Adrenal gland (tissue), 12 donors: ENCODE data around the gene SAA2. TPM values are rescaled to one million over a fixed set of nuclear protein-coding genes. Genes with fewer than 3 reads are reported as not detected.
A peak's percentile ranks its signal among the peaks of the same experiment; 100 is the strongest.
"Not testable (repeated sequence)": the region's sequence is repeated elsewhere in the genome, so short reads cannot be mapped to it uniquely, and the experiment has no call there.

Source experiments
- DNase-seq, 7 donors: peaks; one replicate each; pipeline ENCODE4 v3.0.0-alpha.2; 2019 to 2020
- H3K27ac ChIP-seq, 5 donors: fragments of 200-600 bp; sonication (generic) in 4 of 5; 1 replicate in 3 of 5; 2 replicates in 2 of 5; pipeline versions ENCODE4 v1.5.1 to v1.8.0; 2016 to 2020; ENCODE audit warnings: mild to moderate bottlenecking in 1 of 5
- H3K27me3 ChIP-seq: fragments of 200-600 bp; 2 replicates; pipeline ENCODE4 v1.8.0; 2021
- H3K36me3 ChIP-seq, 2 donors: fragments of 200-600 bp; replicated peaks in 1 of 2; 1 replicate in 1 of 2; 2 replicates in 1 of 2; pipeline versions ENCODE4 v1.5.1 to v1.8.0; 2018 to 2022
- H3K4me1 ChIP-seq, 2 donors: fragments of 200-600 bp; replicated peaks in 1 of 2; 1 replicate in 1 of 2; 2 replicates in 1 of 2; pipeline versions ENCODE4 v1.5.1 to v1.8.0; 2018 to 2021
- H3K4me3 ChIP-seq, 4 donors: fragments of 200-600 bp; sonication (generic) in 3 of 4; one replicate each; pipeline ENCODE4 v1.5.1; 2016 to 2018
- H3K9me3 ChIP-seq, 3 donors: fragments of 200-600 bp; sonication (generic) in 1 of 3; replicated peaks in 1 of 3; 1 replicate in 2 of 3; 2 replicates in 1 of 3; pipeline versions ENCODE4 v1.5.1 to v1.8.0; 2016 to 2021
- CTCF ChIP-seq, 6 experiments: fragments of 450-650 bp in 4 of 6; fragments of 200-600 bp in 2 of 6; sonication (generic) in 1 of 6; IDR thresholded peaks; 1 replicate in 5 of 6; 2 replicates in 1 of 6; pipeline versions ENCODE4 v1.5.1 to v1.8.0; 2016 to 2021; ENCODE audit warnings: antibody characterized with exemption in 6 of 6, mild to moderate bottlenecking in 2 of 6, moderate library complexity in 1 of 6
- POLR2A ChIP-seq, 2 donors: fragments of 450-650 bp; IDR thresholded peaks; one replicate each; pipeline ENCODE4 v1.6.1; 2017; ENCODE audit warnings: antibody characterized with exemption in 2 of 2, mild to moderate bottlenecking in 2 of 2, moderate library complexity in 1 of 2
- WGBS, 4 donors: extraction: QIAGEN DNeasy Blood & Tissue Kit in 2 of 4; methylation state at CpG; one replicate each; pipeline versions ENCODE4 v1.1.5 to v1.1.7; 2013 to 2017; 5-methylcytosine and 5-hydroxymethylcytosine counted together
- intact Hi-C, 2 donors: fragments of 100-400 bp; cut with DNase I; formaldehyde crosslinking; loops; one replicate each; pipeline versions ENCODE4 v1.14.1 to v1.15.0; 2022 to 2023
- polyA plus RNA-seq, 3 donors: library from polyadenylated mRNA; stranded (reverse); fragments of 200-250 nt in 2 of 3; fragments of 350-450 nt in 1 of 3; fragmentation: Illumina TruSeq in 1 of 3; extraction: RNeasy Lipid Tissue Mini Kit (QIAGEN cat#74804) in 1 of 3; gene quantifications; one replicate each; pipeline ENCODE4 v1.2.3, GENCODE V29; 2013 to 2014
- total RNA-seq, 9 donors: library from RNA; depleted of rRNA in 4 of 9; stranded (reverse); fragments of >200 nt in 4 of 9; fragments of 120-200 nt in 1 of 9; fragmentation: NEBNext Ultra II Directional in 1 of 9; extraction: Animal tissue kit (Norgen Biotek cat#: 25700) in 1 of 9; gene quantifications; one replicate each; pipeline versions ENCODE4 v1.1.0 to v1.2.4, GENCODE V29; 2013 to 2023
- donor health status: healthy with polysubstance abuse.
- donor health status: Bipolar disorder and iron deficiency.
- donor health status: DM: yes; HTN: yes; CAD: no.
- donor health status: DM: no; HTN: no; CAD: no.
- donor health status: DM: no; HTN: no; CAD: no.
- donor health status: DM: yes; HTN: yes; CAD: no.

Gene SAA2
- total and polyA plus RNA-seq, 12 donors: 0.28 to 90.3 (median 7.6) TPM

GRCh38 chr11:18264677-18265555 is 16.4 kb upstream of the SAA2 start:
- no peak overlapping the region for H3K4me3 ChIP-seq
- 48 to 67% (median 59%) methylated on average over 1 of the region's 1 CpG for WGBS, 4 donors
- TF ChIP-seq CTCF (IDR thresholded peaks at IDR 0.05) (no peak), POLR2A (IDR thresholded peaks at IDR 0.05) (no peak)
- H3K4me1 ChIP-seq: no peaks in the 10 kb centered on the region
- H3K36me3 ChIP-seq: no peaks in the 10 kb centered on the region
- no peak overlapping the region for H3K27ac ChIP-seq
- H3K27me3 ChIP-seq: no peaks in the 10 kb centered on the region
- H3K9me3 ChIP-seq: no peaks in the 10 kb centered on the region
- intact Hi-C loops: no loop called here
- peak in 1 of 7 donors; percentile 39 for DNase-seq

GRCh38 chr11:18264035-18264434 is 15.6 kb upstream of the SAA2 start:
- WGBS, 4 donors: 61 to 78% (median 70%) methylated on average over 4 of the region's 4 CpGs
- intact Hi-C loops: no loop called here
- TF ChIP-seq CTCF (IDR thresholded peaks at IDR 0.05): no peak
- TF ChIP-seq POLR2A (IDR thresholded peaks at IDR 0.05): no peak
- no peaks in the 10 kb centered on the region for H3K9me3 ChIP-seq
- no peak overlapping the region for H3K27ac ChIP-seq
- H3K36me3 ChIP-seq: no peaks in the 10 kb centered on the region
- no peaks in the 10 kb centered on the region for H3K27me3 ChIP-seq
- H3K4me1 ChIP-seq: no peaks in the 10 kb centered on the region
- no peak overlapping the region for H3K4me3 ChIP-seq
- no peak for DNase-seq

- not testable (repeated sequence) for H3K27me3 ChIP-seq, H3K9me3 ChIP-seq
- 63 to 75% (median 68%) methylated on average over 8 of the region's 8 CpGs for WGBS, 4 donors
Observed at GRCh38 chr11:18262681-18263350, 14.3 kb upstream of the SAA2 start.

GRCh38 chr11:18261721-18262120 is 13.3 kb upstream of the SAA2 start:
- H3K27me3 ChIP-seq: no peaks in the 10 kb centered on the region
- WGBS, 4 donors: 93 to 97% (median 95%) methylated on average over 14 of the region's 14 CpGs
- no peaks in the 10 kb centered on the region for H3K4me1 ChIP-seq
- no peaks in the 10 kb centered on the region for H3K9me3 ChIP-seq
- H3K4me3 ChIP-seq: no peak overlapping the region
- H3K27ac ChIP-seq: no peak overlapping the region
- intact Hi-C loops: no loop called here
- no peak for DNase-seq
- no peaks in the 10 kb centered on the region for H3K36me3 ChIP-seq
- TF ChIP-seq POLR2A (IDR thresholded peaks at IDR 0.05) (no peak), CTCF (IDR thresholded peaks at IDR 0.05) (no peak)

More at GRCh38 chr11:18262681-18263350, 14.3 kb upstream of the SAA2 start:
- DNase-seq, intact Hi-C loops, H3K4me3 ChIP-seq, H3K27ac ChIP-seq, H3K4me1 ChIP-seq, H3K36me3 ChIP-seq: not testable (repeated sequence)
